Placental epithelial cell (primary cell): ENCODE results near the gene CHEK2. TPM values are rescaled to one million over a fixed set of nuclear protein-coding genes. Genes with fewer than 3 reads are reported as not detected.

Source experiments
- small RNA-seq: library from RNA; depleted of rRNA; stranded (forward); fragments of <200 nt; gene quantifications from one replicate; pipeline ENCODE3, GENCODE V24; 2012
- total RNA-seq: library from RNA; depleted of rRNA; stranded (reverse); fragments of >200 nt; gene quantifications from 2 replicates; pipeline ENCODE4 v1.2.3, GENCODE V29; 2012

Gene CHEK2
- total RNA-seq, result 6.1 and 10.6 TPM in 2 replicates

GRCh38 chr22:28741785-28742561, at the start of gene CHEK2, which contains the start of gene HSCB:
TSS of gene CHEK2 (minus strand) at chr22:28741820. CDS start at chr22:28734721, 7,099 bp downstream.
TSS of gene HSCB (plus strand) at chr22:28742039. CDS start at chr22:28742096, 57 bp downstream.

GRCh38 chr22:28772633-28773460, 31.2 kb upstream of the CHEK2 start, which contains the start of gene CCDC117:
TSS of gene CCDC117 (plus strand) at chr22:28772695. CDS start at chr22:28772850, 155 bp downstream.

GRCh38 chr22:28679611-28680287, 61.9 kb downstream of the CHEK2 start, which contains the start of gene TTC28:
TSS of gene TTC28 (minus strand) at chr22:28679840. CDS start at chr22:28679723, 117 bp downstream.

Small RNA genes within 50 kb of the gene (small RNA-seq; reads per million reads assigned to genes)
- gene RN7SL162P, result not detected

Other genes with a start within 250 kb of the CHEK2 start
- 13.3 and 17.8 TPM in 2 replicates for gene TTC28, start 62.0 kb downstream of the CHEK2 start, total RNA-seq
- gene HSCB, start 219 bp upstream of the CHEK2 start, total RNA-seq, result 10.2 and 10.7 TPM in 2 replicates
- gene CCDC117, start 30.9 kb upstream of the CHEK2 start, total RNA-seq, result 20.4 and 31.4 TPM in 2 replicates
- gene XBP1, start 58.7 kb upstream of the CHEK2 start, total RNA-seq, result 167 and 303 TPM in 2 replicates
- gene ZNRF3, start 141.8 kb upstream of the CHEK2 start, total RNA-seq, result 4.7 and 5.9 TPM in 2 replicates